ENCODE data around the gene OSBPL10. TPM values are rescaled to one million over a fixed set of nuclear protein-coding genes. Genes with fewer than 3 reads are reported as not detected.
A peak's percentile ranks its signal among the peaks of the same experiment; 100 is the strongest.

The OSBPL10 gene
- total RNA-seq, 4 donors from 2014 or later = 18.6 to 33.6 (median 28.8) TPM

DNA sequence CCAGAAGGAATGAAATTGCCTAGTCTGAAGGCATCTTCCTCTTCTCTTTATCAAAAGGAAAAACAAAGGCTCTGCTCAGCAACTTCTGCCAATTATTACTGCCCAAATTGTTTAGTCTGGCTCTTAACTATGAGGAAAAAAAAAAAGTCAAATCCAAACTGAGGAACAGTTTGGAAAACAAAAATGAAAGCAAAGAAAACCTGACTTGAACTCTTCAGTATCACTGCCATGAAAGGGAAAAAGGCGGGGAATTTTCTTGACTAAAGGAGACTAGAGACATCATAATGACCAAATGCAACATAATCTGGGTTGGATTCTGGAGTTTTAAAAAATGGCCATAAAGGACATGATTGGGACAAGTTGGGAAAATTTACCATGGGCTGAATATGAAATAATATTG lies 292.1 kb downstream of the OSBPL10 start:
- H3K36me3 ChIP-seq = no peaks in the 10 kb centered on the region
- H3K4me3 ChIP-seq (replicated peaks in 1 of 3) = no peak overlapping the region
- 82 to 89% methylated on average over 1 of the region's 1 CpG for WGBS, 2 donors
- no peak for DNase-seq
- no peaks in the 10 kb centered on the region for H3K27me3 ChIP-seq
- intact Hi-C loops (cut with DNase I) = no loop called here
- TF ChIP-seq, protein P1, sequence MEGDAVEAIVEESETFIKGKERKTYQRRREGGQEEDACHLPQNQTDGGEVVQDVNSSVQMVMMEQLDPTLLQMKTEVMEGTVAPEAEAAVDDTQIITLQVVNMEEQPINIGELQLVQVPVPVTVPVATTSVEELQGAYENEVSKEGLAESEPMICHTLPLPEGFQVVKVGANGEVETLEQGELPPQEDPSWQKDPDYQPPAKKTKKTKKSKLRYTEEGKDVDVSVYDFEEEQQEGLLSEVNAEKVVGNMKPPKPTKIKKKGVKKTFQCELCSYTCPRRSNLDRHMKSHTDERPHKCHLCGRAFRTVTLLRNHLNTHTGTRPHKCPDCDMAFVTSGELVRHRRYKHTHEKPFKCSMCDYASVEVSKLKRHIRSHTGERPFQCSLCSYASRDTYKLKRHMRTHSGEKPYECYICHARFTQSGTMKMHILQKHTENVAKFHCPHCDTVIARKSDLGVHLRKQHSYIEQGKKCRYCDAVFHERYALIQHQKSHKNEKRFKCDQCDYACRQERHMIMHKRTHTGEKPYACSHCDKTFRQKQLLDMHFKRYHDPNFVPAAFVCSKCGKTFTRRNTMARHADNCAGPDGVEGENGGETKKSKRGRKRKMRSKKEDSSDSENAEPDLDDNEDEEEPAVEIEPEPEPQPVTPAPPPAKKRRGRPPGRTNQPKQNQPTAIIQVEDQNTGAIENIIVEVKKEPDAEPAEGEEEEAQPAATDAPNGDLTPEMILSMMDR (IDR thresholded peaks at IDR 0.05) = no peak
- TF ChIP-seq POLR2A (IDR thresholded peaks at IDR 0.05) = no peak
- no peak overlapping the region for H3K27ac ChIP-seq
- H3K4me1 ChIP-seq = peaks cover 0 to 2% of the 10 kb centered on the region in 2 donors
- no peaks in the 10 kb centered on the region for H3K9me3 ChIP-seq

DNA sequence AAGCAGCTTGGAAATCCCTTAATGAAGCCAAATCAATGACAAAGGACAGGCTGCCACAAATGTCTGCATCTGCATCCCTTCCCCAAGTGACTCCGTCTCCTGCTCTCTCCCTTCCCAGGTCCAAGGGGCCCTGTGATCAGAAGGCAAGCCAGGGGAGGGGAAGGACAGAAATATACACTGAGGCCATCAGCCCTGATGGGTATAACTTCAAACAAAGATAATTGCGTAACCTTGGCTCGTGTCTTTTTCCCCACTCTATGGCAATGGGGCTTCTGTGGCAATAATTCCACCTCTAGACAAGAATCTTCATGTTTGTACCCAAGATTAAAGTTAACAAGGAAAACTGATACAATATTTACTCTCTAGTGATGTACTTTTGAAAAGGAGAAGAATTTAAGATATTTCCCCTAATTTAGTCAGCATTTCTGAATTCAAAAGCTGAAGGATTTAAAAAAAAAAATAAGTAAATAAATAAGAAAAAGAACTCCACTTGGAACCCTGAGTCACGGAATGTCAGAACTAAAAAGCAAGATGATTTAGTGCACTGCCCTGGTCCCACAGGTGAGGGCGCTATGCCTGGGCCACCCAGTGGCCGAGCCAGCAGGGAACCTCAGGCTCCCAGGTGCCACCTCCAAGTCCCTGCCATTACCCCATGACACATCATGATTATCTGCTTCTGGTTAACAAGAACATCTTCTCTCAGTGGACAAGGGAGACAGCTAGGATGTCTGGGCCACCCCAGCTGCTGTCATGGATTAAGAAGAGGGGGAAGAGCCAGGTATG lies 293.9 kb downstream of the OSBPL10 start:
- intact Hi-C loops (cut with DNase I) = no loop called here

DNA sequence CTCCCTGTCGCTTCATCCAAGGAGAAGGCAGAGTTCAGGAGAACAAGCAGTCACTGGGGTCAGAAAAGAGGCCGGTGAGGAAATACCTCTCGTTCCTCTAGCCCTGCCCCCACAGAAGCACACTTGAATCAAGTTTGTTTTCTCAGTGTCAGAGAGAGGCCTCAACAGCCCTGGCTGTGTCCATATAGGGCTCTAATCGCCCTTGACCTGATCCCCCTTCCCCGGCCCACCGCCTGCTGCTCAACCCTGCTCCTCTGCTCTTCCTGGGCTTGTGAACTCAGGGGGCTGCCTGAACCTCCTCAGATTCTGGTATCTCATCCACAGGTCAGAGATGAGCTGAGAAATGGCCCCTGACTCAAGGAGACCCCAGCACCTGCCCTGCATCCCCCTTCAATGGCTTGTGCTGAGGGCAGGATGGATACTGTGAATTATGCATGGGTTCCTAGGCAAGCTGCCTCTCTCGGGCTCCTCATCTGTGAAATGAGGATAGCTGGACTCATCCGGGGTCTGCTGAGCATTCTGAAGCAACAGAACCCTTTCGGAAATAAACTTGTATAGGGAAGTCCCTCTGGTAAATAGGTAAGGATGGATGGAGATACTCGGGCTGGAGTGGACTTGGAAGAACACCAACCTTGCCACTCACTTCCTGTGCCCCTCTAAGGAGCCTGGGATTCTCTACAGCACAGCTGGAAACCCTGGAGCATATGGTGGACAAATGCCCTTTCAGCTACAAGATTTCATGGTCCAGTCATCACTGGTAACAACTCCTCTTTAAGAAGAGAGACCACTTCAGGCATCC lies 300.8 kb downstream of the OSBPL10 start:
- H3K27ac ChIP-seq = no peak overlapping the region
- intact Hi-C loops (cut with DNase I) = no loop called here
- WGBS, 2 donors = 56 to 58% methylated on average over 8 to 10 of the region's 10 CpGs

More for the DNA sequence above, 293.9 kb downstream of the OSBPL10 start:
- WGBS, 2 donors = 90 to 95% methylated on average over 6 of the region's 6 CpGs
- no peaks in the 10 kb centered on the region for H3K9me3 ChIP-seq
- H3K27me3 ChIP-seq = no peaks in the 10 kb centered on the region
- peaks cover 0 to 6% of the 10 kb centered on the region in 2 donors for H3K36me3 ChIP-seq
- DNase-seq = no peak
- TF ChIP-seq, protein P1 (IDR thresholded peaks at IDR 0.05) = no peak
- TF ChIP-seq POLR2A (IDR thresholded peaks at IDR 0.05) = no peak
- peaks cover 0 to 2% of the 10 kb centered on the region in 2 donors for H3K4me1 ChIP-seq
- no peak overlapping the region for H3K4me3 ChIP-seq (replicated peaks in 1 of 3)
- H3K27ac ChIP-seq = no peak overlapping the region

DNA sequence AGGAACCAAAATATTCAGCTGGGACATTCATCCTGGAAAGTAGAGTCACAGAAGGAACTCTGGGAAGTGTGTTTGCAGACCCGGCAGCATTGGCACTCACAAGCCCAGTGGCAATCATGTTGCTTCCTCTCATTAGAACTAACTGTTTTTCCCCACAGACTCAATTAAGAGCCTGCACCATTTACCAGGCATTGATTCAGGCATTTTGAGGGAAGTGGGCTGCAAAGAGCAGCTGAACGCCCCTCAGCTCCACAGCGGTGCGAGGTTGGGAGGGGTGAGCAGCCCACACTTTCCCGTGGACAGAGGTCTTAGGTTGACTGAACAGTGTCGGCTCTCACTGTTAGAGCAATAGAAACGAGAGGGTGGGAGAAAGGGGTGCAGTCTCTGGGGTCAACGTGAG lies 304.5 kb downstream of the OSBPL10 start:
- no peaks in the 10 kb centered on the region for H3K36me3 ChIP-seq
- H3K27me3 ChIP-seq = no peaks in the 10 kb centered on the region
- H3K9me3 ChIP-seq = no peaks in the 10 kb centered on the region
- peaks cover 3 to 14% of the 10 kb centered on the region in 2 donors for H3K4me1 ChIP-seq
- no peak overlapping the region for H3K4me3 ChIP-seq (replicated peaks in 1 of 3)
- no peak overlapping the region for H3K27ac ChIP-seq
- intact Hi-C loops (cut with DNase I) = no loop called here
- DNase-seq = no peak
- WGBS, 2 donors = 92 to 94% methylated on average over 8 of the region's 8 CpGs
- TF ChIP-seq, protein P1 (IDR thresholded peaks at IDR 0.05) = no peak
- no peak for TF ChIP-seq POLR2A (IDR thresholded peaks at IDR 0.05)

More for the DNA sequence above, 300.8 kb downstream of the OSBPL10 start:
- Histone ChIP-seq H3K27me3 (no peaks in the 10 kb centered on the region), H3K4me1 (peaks cover 3 to 12% of the 10 kb centered on the region in 2 donors), H3K36me3 (peaks cover 0 to 6% of the 10 kb centered on the region in 2 donors), H3K4me3 (replicated peaks in 1 of 3) (no peak overlapping the region), H3K9me3 (no peaks in the 10 kb centered on the region)
- DNase-seq = peak; percentile 75 to 80
- TF ChIP-seq POLR2A (IDR thresholded peaks at IDR 0.05) = no peak
- TF ChIP-seq, protein P1 (IDR thresholded peaks at IDR 0.05) = no peak
